Stimulated activated CD8-positive, alpha-beta memory T cell treated with anti-CD3 and anti-CD28 coated beads, Interleukin-12 subunit alpha, Interleukin-12 subunit beta, amount 100 ng/mL, for 24 hours (primary cell): Measurements from ENCODE around the gene BORCS5.

Experiments used
- DNase-seq: peaks from one replicate; pipeline ENCODE4 v3.0.0-alpha.2; 2020; ENCODE audit errors: extremely low read depth

Gene BORCS5

GRCh38 chr12:12511895-12512711 is 155.2 kb downstream of the BORCS5 start:
- no peak for DNase-seq

GRCh38 chr12:12513416-12514006 is 156.6 kb downstream of the BORCS5 start:
- DNase-seq, result no peak

GRCh38 chr12:12518464-12518845 is 161.6 kb downstream of the BORCS5 start:
- DNase-seq, result no peak

GRCh38 chr12:12518919-12519318 is 162.0 kb downstream of the BORCS5 start:
- DNase-seq, result no peak
